GM12878 (cell line): ENCODE results near the gene CHD9. TPM values are rescaled to one million over a fixed set of nuclear protein-coding genes. Genes with fewer than 3 reads are reported as not detected.

Experiments used
- ATAC-seq: fragments of 200-7000 bp; cut with Tn5 transposase; 3 replicates; pipeline ENCODE4 v1.9.1; 2020; ENCODE audit warnings: mild to moderate bottlenecking, moderate library complexity
- BruUV-seq: library from RNA; stranded (reverse); fragments of 400-500 nt; replicated peaks from 2 replicates; lab custom pipeline; 2021; lab: Mats Ljungman, UMichigan
- CTCF ChIA-PET: fragments of 300-600 bp; sonication (Branson Sonifier 250); formaldehyde crosslinking; extraction: SDS; loops from one replicate; lab custom pipeline; 2021; ENCODE audit warnings: inconsistent platforms; lab: Yijun Ruan, JAX
- POLR2A ChIA-PET: fragments of 350-600 bp; formaldehyde crosslinking; extraction: SDS; loops from one replicate; lab custom pipeline; 2021; ENCODE audit warnings: inconsistent platforms; lab: Charles Lee
- RAD21 ChIA-PET: fragments of 300-600 bp; sonication (Branson Sonifier 250); formaldehyde crosslinking; loops from one replicate; lab custom pipeline; 2023; ENCODE audit warnings: antibody characterized with exemption; ENCODE audit not compliant: unreplicated experiment; lab: Charles Lee
- SMC1A ChIA-PET: fragments of 300-600 bp; sonication (Branson Sonifier 250); formaldehyde crosslinking; loops from one replicate; lab custom pipeline; 2023; ENCODE audit not compliant: unreplicated experiment, uncharacterized antibody; lab: Charles Lee
- DNase-seq: peaks from one replicate; pipeline ENCODE4 v3.0.0-alpha.2; 2011; ENCODE audit warnings: low read depth, low spot score
- FAIRE-seq: peaks from 3 replicates; lab custom pipeline; 2011; peaks lifted over from hg19 to GRCh38; lab: Jason Lieb, UNC
- H2AFZ ChIP-seq: 2 replicates; pipeline ENCODE4 v1.6.0; 2011; ENCODE audit warnings: low read depth, low read length, control low read depth; ENCODE audit not compliant: control insufficient read depth
- H3K27ac ChIP-seq: 2 replicates; pipeline ENCODE4 v1.5.1; 2011; ENCODE audit warnings: control low read depth; ENCODE audit not compliant: control insufficient read depth, insufficient read depth
- H3K27me3 ChIP-seq, 2 experiments: replicated peaks in 1 of 2; 2 replicates each; pipeline versions ENCODE4 v1.6.0 to v1.6.1; 2011; ENCODE audit warnings: low read length in 1 of 2; ENCODE audit not compliant: control insufficient read depth in 2 of 2, insufficient read depth in 2 of 2
- H3K36me3 ChIP-seq, 2 experiments: 2 replicates each; pipeline ENCODE4 v1.5.1; 2011; ENCODE audit warnings: low read length in 1 of 2; ENCODE audit not compliant: control insufficient read depth in 2 of 2, insufficient read depth in 2 of 2
- H3K4me1 ChIP-seq: 2 replicates; pipeline ENCODE4 v1.6.1; 2011; ENCODE audit warnings: mild to moderate bottlenecking, low read length, moderate library complexity, mixed read lengths; ENCODE audit not compliant: control insufficient read depth, insufficient read depth
- H3K4me2 ChIP-seq: 2 replicates; pipeline ENCODE4 v1.6.0; 2011; ENCODE audit warnings: control low read depth; ENCODE audit not compliant: control insufficient read depth, insufficient read depth
- H3K4me3 ChIP-seq: fragments of 200-600 bp; sonication (generic); 2 replicates; pipeline ENCODE4 v1.5.1; 2016
- H3K79me2 ChIP-seq: 2 replicates; pipeline ENCODE4 v1.6.0; 2011; ENCODE audit warnings: low read length; ENCODE audit not compliant: control insufficient read depth, insufficient read depth
- H3K9ac ChIP-seq: 2 replicates; pipeline ENCODE4 v1.8.0; 2011; ENCODE audit warnings: low read length, control low read depth, mixed read lengths; ENCODE audit not compliant: control insufficient read depth, insufficient read depth
- H3K9me3 ChIP-seq: replicated peaks from 3 replicates; pipeline ENCODE4 v1.5.1; 2011; ENCODE audit warnings: mild to moderate bottlenecking, low read length; ENCODE audit not compliant: control insufficient read depth, insufficient read depth
- H4K20me1 ChIP-seq: 2 replicates; pipeline ENCODE4 v1.6.0; 2011; ENCODE audit not compliant: control insufficient read depth, insufficient read depth
- CHD2 ChIP-seq: IDR thresholded peaks from 2 replicates; pipeline ENCODE4 v1.6.1; 2011; ENCODE audit warnings: low read depth, low read length, improper control_type of control experiment, borderline replicate concordance
- ETV6 ChIP-seq, 2 experiments: fragments of 450-650 bp in 1 of 2; IDR thresholded peaks in 1 of 2; conservative IDR thresholded peaks in 1 of 2; 2 replicates each; pipeline ENCODE4 v1.6.1; 2014; ENCODE audit warnings: antibody characterized with exemption in 1 of 2, borderline replicate concordance in 1 of 2, low read depth in 1 of 2, mild to moderate bottlenecking in 1 of 2, moderate library complexity in 1 of 2
- NBN ChIP-seq: fragments of 450-650 bp; IDR thresholded peaks from 2 replicates; pipeline ENCODE4 v1.6.1; 2016
- RUNX3 ChIP-seq: IDR thresholded peaks from 2 replicates; pipeline ENCODE4 v1.6.1; 2012; ENCODE audit warnings: low read length, inconsistent platforms
- WGBS: methylation state at CpG from one replicate; pipeline ENCODE4 v1.1.6; 2016; ENCODE audit warnings: low lambda C conversion rate; ENCODE audit not compliant: insufficient replicate concordance, insufficient coverage; ENCODE audit errors: missing lambda C conversion rate; 5-methylcytosine and 5-hydroxymethylcytosine counted together
- in situ Hi-C: fragments of 300-500 bp; cut with MboI; formaldehyde crosslinking; loops from 9 replicates; pipeline ENCODE4 v1.14.3; 2018; ENCODE audit warnings: mixed read lengths
- intact Hi-C: fragments of 100-400 bp; cut with micrococcal nuclease; formaldehyde crosslinking; loops from one replicate; pipeline ENCODE4 v1.14.2; 2022; ENCODE audit not compliant: unreplicated experiment
- polyA plus RNA-seq, 11 experiments: library from polyadenylated mRNA; depleted of rRNA in 4 of 11; unstranded in 6 of 11; stranded (reverse) in 5 of 11; fragments of >200 nt; fragmentation: Nextera tagmentation in 4 of 11; fragmentation: Illumina TruSeq in 1 of 11; extraction: Ambion mirVana in 4 of 11; extraction: Trizol in 1 of 11; gene quantifications; 1 replicate in 1 of 11; 2 replicates in 10 of 11; pipeline versions ENCODE4 v1.2.1 to v1.2.3, GENCODE V29; 2011 to 2016; ENCODE audit warnings: inconsistent platforms in 2 of 11, missing spikeins in 2 of 11, low read depth in 1 of 11
- total RNA-seq, 4 experiments: library from RNA; depleted of rRNA in 3 of 4; stranded (reverse); fragments of >200 nt in 3 of 4; fragmentation: Illumina TruSeq in 1 of 4; extraction: Trizol in 1 of 4; gene quantifications; 2 replicates each; pipeline versions ENCODE4 v1.2.1 to v1.2.3, GENCODE V29; 2013 to 2021
- TF ChIP-seq, protein P1 (sequence below): IDR thresholded peaks from 2 replicates; pipeline ENCODE4 v1.6.1; 2012; ENCODE audit warnings: low read length, inconsistent platforms
- TF ChIP-seq, protein P2 (sequence below): IDR thresholded peaks from 2 replicates; pipeline ENCODE4 v1.6.1; 2011; ENCODE audit warnings: low read depth, low read length, improper control_type of control experiment, borderline replicate concordance
- TF ChIP-seq, protein P3 (sequence below): IDR thresholded peaks from 2 replicates; pipeline ENCODE4 v1.6.1; 2012; ENCODE audit warnings: low read depth, low read length, improper control_type of control experiment
- TF ChIP-seq, protein P4 (sequence below): fragments of 450-650 bp; formaldehyde crosslinking; IDR thresholded peaks from 2 replicates; pipeline ENCODE4 v1.5.0; 2022; ENCODE audit warnings: mild to moderate bottlenecking, missing genetic modification characterization

The CHD9 gene
- total and polyA plus RNA-seq, 10 of the 15 experiments (the other 5 are each of a cell fraction or from before 2014, with no cell fraction given): 29.2 to 95.7 (median 54.3) TPM

DNA sequence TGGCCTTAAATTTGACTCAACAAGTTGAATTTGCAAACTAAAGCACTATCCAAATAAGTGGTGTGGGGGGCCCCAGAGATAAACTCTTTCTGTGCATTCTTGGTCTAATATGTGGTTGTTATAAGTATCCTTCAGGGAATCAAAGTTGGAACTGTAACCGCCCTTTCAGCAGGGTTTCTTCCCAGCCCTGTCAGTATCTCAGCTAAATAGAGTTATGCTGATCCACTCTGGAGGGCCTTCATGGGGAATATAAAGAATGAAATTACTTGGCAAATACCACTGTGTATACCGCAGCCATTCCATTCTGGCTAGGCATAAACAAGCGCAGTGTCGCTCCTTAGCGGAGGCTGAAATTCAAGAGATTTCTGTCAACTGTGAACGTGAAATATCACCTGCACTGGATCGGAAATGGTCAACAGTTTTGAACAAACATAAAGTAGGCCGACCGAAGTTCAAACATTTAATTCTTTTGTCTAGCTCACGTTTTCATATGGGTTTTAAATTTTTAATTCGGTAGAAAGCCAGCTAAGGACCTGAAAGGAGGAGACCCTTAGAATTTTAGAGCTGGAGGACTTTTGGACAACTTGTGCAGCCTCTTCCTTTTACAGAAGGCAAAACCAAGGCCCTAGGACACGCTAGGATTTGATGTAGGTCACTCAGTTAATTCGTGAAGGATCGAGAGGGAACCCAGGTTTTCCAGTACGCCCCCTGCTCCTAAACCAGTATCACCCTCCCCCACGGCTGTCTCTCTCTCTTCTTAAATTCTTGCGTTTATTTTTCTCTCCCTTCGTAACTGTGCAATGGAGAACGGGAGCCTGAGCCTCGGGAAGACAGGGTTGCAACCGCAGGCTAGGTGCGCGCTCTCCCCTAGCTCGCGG is 74.7 kb downstream of the CHD9 start:
- POLR2A ChIA-PET: interaction anchor here (0.6 to 1.7 kb wide), 5 partner anchors 21 to 74 kb away, joined by 3 to 13 read pairs (median 4); partner anchors contain the start of gene CHD9
- SMC1A ChIA-PET: interaction anchor here (0.6 to 2.5 kb wide), 15 partner anchors 16 to 311 kb away, joined by 3 to 17 read pairs (median 5); partner anchors contain the start of gene CHD9
- H3K4me3 ChIP-seq: peak overlapping the region; percentile 67; the same call in 1 of the 2 replicates
- no peak for FAIRE-seq
- peak overlapping the region; percentile 68 for H3K4me2 ChIP-seq
- in situ Hi-C loops: loop anchor here (5.0 kb wide), 1 partner anchor 78 kb away; no protein-coding TSS in a partner anchor
- H3K79me2 ChIP-seq: peaks cover 29% of the 10 kb centered on the region
- no peak for ATAC-seq
- no peaks in the 10 kb centered on the region for H3K27me3 ChIP-seq
- H3K9ac ChIP-seq: peak overlapping the region; percentile 75
- no peak for DNase-seq
- TF ChIP-seq, protein P1, sequence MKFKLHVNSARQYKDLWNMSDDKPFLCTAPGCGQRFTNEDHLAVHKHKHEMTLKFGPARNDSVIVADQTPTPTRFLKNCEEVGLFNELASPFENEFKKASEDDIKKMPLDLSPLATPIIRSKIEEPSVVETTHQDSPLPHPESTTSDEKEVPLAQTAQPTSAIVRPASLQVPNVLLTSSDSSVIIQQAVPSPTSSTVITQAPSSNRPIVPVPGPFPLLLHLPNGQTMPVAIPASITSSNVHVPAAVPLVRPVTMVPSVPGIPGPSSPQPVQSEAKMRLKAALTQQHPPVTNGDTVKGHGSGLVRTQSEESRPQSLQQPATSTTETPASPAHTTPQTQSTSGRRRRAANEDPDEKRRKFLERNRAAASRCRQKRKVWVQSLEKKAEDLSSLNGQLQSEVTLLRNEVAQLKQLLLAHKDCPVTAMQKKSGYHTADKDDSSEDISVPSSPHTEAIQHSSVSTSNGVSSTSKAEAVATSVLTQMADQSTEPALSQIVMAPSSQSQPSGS: no peak
- TF ChIP-seq, protein P2, sequence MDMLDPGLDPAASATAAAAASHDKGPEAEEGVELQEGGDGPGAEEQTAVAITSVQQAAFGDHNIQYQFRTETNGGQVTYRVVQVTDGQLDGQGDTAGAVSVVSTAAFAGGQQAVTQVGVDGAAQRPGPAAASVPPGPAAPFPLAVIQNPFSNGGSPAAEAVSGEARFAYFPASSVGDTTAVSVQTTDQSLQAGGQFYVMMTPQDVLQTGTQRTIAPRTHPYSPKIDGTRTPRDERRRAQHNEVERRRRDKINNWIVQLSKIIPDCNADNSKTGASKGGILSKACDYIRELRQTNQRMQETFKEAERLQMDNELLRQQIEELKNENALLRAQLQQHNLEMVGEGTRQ: no peak
- TF ChIP-seq RUNX3 (peak; percentile 25), NBN (no peak; the same call in 1 of the 2 replicates), ETV6 (conservative IDR thresholded peaks at IDR 0.05 in 1 of 2, IDR thresholded peaks at IDR 0.05 in 1 of 2; ENCODE audit: borderline replicate concordance in 1 of 2, low read depth in 1 of 2) (no peak), CHD2 (no peak)
- TF ChIP-seq, protein P3, sequence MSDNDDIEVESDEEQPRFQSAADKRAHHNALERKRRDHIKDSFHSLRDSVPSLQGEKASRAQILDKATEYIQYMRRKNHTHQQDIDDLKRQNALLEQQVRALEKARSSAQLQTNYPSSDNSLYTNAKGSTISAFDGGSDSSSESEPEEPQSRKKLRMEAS: no peak
- TF ChIP-seq, protein P4, sequence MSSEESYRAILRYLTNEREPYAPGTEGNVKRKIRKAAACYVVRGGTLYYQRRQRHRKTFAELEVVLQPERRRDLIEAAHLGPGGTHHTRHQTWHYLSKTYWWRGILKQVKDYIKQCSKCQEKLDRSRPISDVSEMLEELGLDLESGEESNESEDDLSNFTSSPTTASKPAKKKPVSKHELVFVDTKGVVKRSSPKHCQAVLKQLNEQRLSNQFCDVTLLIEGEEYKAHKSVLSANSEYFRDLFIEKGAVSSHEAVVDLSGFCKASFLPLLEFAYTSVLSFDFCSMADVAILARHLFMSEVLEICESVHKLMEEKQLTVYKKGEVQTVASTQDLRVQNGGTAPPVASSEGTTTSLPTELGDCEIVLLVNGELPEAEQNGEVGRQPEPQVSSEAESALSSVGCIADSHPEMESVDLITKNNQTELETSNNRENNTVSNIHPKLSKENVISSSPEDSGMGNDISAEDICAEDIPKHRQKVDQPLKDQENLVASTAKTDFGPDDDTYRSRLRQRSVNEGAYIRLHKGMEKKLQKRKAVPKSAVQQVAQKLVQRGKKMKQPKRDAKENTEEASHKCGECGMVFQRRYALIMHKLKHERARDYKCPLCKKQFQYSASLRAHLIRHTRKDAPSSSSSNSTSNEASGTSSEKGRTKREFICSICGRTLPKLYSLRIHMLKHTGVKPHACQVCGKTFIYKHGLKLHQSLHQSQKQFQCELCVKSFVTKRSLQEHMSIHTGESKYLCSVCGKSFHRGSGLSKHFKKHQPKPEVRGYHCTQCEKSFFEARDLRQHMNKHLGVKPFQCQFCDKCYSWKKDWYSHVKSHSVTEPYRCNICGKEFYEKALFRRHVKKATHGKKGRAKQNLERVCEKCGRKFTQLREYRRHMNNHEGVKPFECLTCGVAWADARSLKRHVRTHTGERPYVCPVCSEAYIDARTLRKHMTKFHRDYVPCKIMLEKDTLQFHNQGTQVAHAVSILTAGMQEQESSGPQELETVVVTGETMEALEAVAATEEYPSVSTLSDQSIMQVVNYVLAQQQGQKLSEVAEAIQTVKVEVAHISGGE (CRISPR knock-in tag): no peak
- H3K9me3 ChIP-seq: no peaks in the 10 kb centered on the region; the same call in 2 of the 3 replicates
- 40% methylated on average over 25 of the region's 25 CpGs for WGBS
- peaks cover 26% of the 10 kb centered on the region for H3K4me1 ChIP-seq
- RAD21 ChIA-PET: interaction anchor here (0.6 to 2.7 kb wide), 15 partner anchors 12 to 91 kb away, joined by 3 to 32 read pairs (median 4); partner anchors contain the start of gene CHD9
- no peaks in the 10 kb centered on the region for H4K20me1 ChIP-seq
- no peaks in the 10 kb centered on the region for H3K36me3 ChIP-seq
- intact Hi-C loops: loop anchor here (1.0 to 2.0 kb wide), 5 partner anchors 30 to 79 kb away; no protein-coding TSS in a partner anchor
- TSS peak; percentile 88 for BruUV-seq
- CTCF ChIA-PET: interaction anchor here (0.5 to 2.7 kb wide), 14 partner anchors 11 to 91 kb away, joined by 3 to 30 read pairs (median 4); partner anchors contain the start of gene CHD9
- peak overlapping the region; percentile 79 for H3K27ac ChIP-seq
- peak overlapping the region; percentile 89 for H2AFZ ChIP-seq
